Activated gamma-delta T cell (primary cell): Measurements from ENCODE around the gene GGT6.
"Not testable (repeated sequence)": the region's sequence is repeated elsewhere in the genome, so short reads cannot be mapped to it uniquely, and the experiment has no call there.

Source experiments
- DNase-seq: peaks from one replicate; lab custom pipeline; 2025; lab: John Stamatoyannopoulos, UW

Gene GGT6

GRCh38 chr17:4592240-4593005, 32.0 kb upstream of the GGT6 start:
- no peak for DNase-seq

GRCh38 chr17:4591529-4591928, 31.2 kb upstream of the GGT6 start:
- no peak for DNase-seq

- DNase-seq = no peak
Measured at GRCh38 chr17:4590981-4591453, 30.6 kb upstream of the GGT6 start.

GRCh38 chr17:4590042-4590441, 29.7 kb upstream of the GGT6 start:
- not testable (repeated sequence) for DNase-seq

- no peak for DNase-seq
Measured at GRCh38 chr17:4588898-4589625, 28.7 kb upstream of the GGT6 start.

GRCh38 chr17:4588391-4588790, 28.0 kb upstream of the GGT6 start:
- DNase-seq = no peak

GRCh38 chr17:4587803-4588202, 27.4 kb upstream of the GGT6 start:
- no peak for DNase-seq

GRCh38 chr17:4587195-4587594, 26.8 kb upstream of the GGT6 start:
- no peak for DNase-seq

- DNase-seq = no peak
Measured at GRCh38 chr17:4586043-4586442, 25.7 kb upstream of the GGT6 start.

GRCh38 chr17:4585638-4585994, 25.2 kb upstream of the GGT6 start:
- no peak for DNase-seq

GRCh38 chr17:4584917-4585637, 24.7 kb upstream of the GGT6 start:
- DNase-seq = no peak

- DNase-seq = no peak
Measured at GRCh38 chr17:4584101-4584916, 23.9 kb upstream of the GGT6 start, which contains the start of gene SMTNL2. SMTNL2 (plus strand) TSS chr17:4584529; CDS start chr17:4584606, 77 bp downstream.

GRCh38 chr17:4583782-4584100, 23.4 kb upstream of the GGT6 start:
- no peak for DNase-seq

- DNase-seq = no peak
Measured at GRCh38 chr17:4583206-4583605, 22.8 kb upstream of the GGT6 start.

- DNase-seq = no peak
Measured at GRCh38 chr17:4582691-4583090, 22.3 kb upstream of the GGT6 start.

GRCh38 chr17:4582101-4582501, 21.7 kb upstream of the GGT6 start:
- DNase-seq = no peak

GRCh38 chr17:4580291-4580690, 19.9 kb upstream of the GGT6 start:
- DNase-seq = no peak

- DNase-seq = no peak
Measured at GRCh38 chr17:4579678-4580077, 19.3 kb upstream of the GGT6 start.

- not testable (repeated sequence) for DNase-seq
Measured at GRCh38 chr17:4578349-4578748, 18.0 kb upstream of the GGT6 start.

- DNase-seq = no peak
Measured at GRCh38 chr17:4577386-4577993, 17.1 kb upstream of the GGT6 start.

- DNase-seq = no peak
Measured at GRCh38 chr17:4576729-4577322, 16.4 kb upstream of the GGT6 start.
